Stimulated activated memory B cell treated with anti-CD40 and anti-IgM and Interleukin-4, amounts not matched to agents 10 μg/mL and 1 μg/mL and 100 μg/mL, for 72 hours (primary cell): ENCODE results near the gene KLF9.

Experiments
- ATAC-seq: fragments of 150-1000 bp; cut with Tn5 transposase; 2 replicates; pipeline ENCODE4 v1.10.0; 2021
- H3K27ac Mint-ChIP-seq: one replicate; pipeline ENCODE4 v1.8.0; 2022; ENCODE audit warnings: mild to moderate bottlenecking, mixed read lengths
- H3K27me3 Mint-ChIP-seq: one replicate; pipeline ENCODE4 v1.8.0; 2022; ENCODE audit warnings: mixed read lengths
- H3K36me3 Mint-ChIP-seq: one replicate; pipeline ENCODE4 v1.8.0; 2022; ENCODE audit warnings: mixed read lengths
- H3K4me1 Mint-ChIP-seq: one replicate; pipeline ENCODE4 v1.8.0; 2022; ENCODE audit warnings: mixed read lengths
- H3K4me3 Mint-ChIP-seq: one replicate; pipeline ENCODE4 v1.8.0; 2022; ENCODE audit warnings: mild to moderate bottlenecking, moderate library complexity, mixed read lengths
- H3K9me3 Mint-ChIP-seq: one replicate; pipeline ENCODE4 v1.8.0; 2022; ENCODE audit warnings: mixed read lengths

Gene KLF9

DNA sequence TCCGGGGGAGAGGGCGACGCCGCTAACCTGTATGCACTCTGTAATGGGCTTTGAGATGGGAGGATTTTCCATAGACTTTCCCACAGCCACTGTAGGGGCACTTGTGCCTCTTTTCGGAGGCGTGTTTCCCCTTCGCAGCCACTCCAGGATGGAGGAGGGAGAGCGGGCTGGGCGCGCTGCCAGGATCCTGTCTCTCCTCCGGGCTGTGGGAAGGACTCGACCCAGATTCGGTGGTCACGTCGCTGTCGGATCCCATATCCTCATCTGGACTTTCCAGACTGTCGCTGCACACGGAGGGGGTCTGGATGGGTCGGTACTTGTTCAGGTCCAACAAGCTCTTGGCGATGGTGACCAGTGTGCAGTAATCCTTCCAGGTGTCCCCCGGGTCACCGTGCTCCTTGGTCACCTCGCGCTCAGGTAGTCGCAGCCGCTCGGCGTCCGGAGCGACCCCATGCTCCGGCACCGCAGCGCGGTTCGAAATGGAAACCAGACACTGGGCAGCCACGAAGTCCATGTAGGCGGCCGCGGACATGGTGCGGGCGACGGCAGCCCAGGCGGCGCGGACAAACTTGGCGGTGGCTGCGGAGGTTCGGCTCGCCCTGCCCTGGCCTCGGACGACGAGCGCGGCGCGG, 1.5 kb downstream of the KLF9 start:
- H3K36me3 Mint-ChIP-seq: no peaks in the 10 kb centered on the region
- H3K4me3 Mint-ChIP-seq: peak overlapping the region; percentile 97
- peak overlapping the region; percentile 98 for H3K27ac Mint-ChIP-seq
- H3K4me1 Mint-ChIP-seq: peaks cover 31% of the 10 kb centered on the region
- H3K27me3 Mint-ChIP-seq: no peaks in the 10 kb centered on the region
- no peak for ATAC-seq
- H3K9me3 Mint-ChIP-seq: no peaks in the 10 kb centered on the region

DNA sequence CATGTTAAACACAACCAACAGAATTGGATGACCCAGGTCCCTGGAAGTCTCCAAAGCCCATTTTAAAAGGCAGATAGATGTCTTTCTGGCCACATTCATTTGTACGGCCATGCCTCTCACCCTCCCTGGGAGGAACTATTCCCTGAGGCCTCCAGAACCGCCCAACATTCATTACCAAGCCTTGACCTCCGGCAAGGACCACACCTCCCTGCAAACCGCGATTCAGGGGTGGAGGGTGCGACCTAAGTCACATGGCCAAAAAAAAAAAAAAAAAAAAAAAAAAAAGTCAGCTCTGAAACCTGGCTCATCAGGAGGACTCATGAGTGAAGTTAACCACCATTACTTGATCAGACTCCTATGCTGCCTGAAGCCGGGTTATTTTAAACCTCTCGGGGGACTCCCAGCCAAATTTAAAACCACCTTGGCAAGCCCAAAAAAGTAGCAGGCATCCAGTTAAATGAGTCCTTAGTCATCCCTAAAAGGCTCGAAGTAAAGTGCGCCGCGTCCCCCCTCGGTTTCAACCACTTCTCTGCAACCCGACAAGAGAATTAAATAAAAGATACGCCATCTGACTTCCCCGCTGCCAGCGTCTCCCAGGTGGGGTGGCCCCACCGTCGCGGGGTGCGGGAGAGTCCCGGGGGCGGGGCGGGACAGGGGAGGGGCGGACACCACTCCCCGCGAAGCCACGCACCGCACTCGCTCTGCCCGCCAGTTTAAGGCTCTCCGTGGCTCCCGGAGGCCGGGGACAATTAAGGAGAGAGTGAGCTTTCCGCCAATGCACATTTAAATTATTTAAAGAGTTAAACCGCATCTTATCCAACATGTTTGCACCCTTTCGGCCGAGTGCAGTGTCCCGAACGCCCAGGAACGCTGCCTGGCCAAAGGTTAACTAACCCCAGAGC, 2.3 kb downstream of the KLF9 start:
- Mint-ChIP-seq H3K9me3 (no peaks in the 10 kb centered on the region), H3K4me3 (peak overlapping the region; percentile 97), H3K4me1 (peaks cover 39% of the 10 kb centered on the region), H3K27ac (peak overlapping the region; percentile 98), H3K27me3 (no peaks in the 10 kb centered on the region), H3K36me3 (no peaks in the 10 kb centered on the region)
- ATAC-seq: peak; percentile 25

DNA sequence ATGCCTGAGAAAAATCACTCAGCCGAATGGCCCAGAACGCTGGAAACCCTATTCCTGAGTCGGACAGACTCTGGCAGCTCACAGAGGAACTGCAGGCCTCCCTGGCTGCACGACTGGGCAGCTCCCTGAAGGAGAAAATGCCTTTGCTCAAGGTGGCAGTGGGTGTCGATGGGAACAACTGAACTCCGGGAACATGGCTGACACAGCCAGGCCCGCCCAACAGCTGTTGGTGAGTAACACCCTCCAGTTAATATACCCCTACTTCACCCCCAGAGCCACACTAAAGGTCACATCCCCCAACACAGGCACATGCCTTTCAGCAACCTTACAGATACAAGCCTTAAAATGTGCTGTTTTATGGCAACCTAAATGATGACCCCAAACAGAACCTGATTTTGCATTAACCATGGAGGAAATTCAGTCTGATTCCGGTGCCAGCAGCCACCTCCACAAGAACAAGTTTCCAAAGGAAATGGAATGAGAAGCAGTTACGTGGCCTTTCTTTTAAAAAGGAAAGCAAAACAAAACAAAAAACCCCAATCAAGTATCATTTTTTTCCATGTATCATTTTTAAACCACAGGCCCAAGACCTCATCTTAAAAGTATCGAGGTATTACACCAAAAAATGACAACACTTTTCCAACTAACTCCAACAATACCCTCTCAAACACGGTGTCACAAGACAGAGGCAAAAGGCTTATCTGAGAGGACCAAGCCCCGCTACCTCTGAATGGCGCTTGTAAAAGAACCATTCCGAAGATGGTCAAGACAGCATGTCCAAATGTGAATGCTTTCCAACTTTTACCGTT, 3.1 kb downstream of the KLF9 start:
- Mint-ChIP-seq H3K4me1 (peaks cover 48% of the 10 kb centered on the region), H3K36me3 (no peaks in the 10 kb centered on the region), H3K27me3 (no peaks in the 10 kb centered on the region), H3K27ac (peak overlapping the region; percentile 98), H3K4me3 (peak overlapping the region; percentile 97), H3K9me3 (no peaks in the 10 kb centered on the region)
- no peak for ATAC-seq

DNA sequence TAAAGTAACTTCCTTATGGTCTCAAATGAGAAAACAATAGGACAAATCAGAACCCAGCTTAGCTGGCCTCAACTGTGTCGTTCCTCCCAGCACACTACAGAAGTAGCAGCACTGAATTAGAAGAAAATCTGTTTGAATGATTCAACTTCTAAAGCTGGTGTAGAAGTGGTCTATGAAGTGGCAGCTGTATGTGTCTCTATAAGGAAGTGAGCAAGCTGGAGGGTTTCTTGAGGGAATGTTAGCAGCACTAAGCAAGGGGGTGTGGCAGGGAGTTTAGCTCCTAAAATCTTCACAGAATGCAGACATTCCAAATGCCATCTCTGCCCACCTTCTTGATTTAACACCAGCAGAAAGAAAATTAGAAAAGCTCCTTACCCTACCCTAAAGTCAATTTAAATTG, 4.1 kb downstream of the KLF9 start:
- no peak for ATAC-seq
- H3K4me1 Mint-ChIP-seq: peaks cover 57% of the 10 kb centered on the region
- no peaks in the 10 kb centered on the region for H3K36me3 Mint-ChIP-seq
- no peaks in the 10 kb centered on the region for H3K27me3 Mint-ChIP-seq
- peak overlapping the region; percentile 97 for H3K4me3 Mint-ChIP-seq
- H3K27ac Mint-ChIP-seq: peak overlapping the region; percentile 98
- no peaks in the 10 kb centered on the region for H3K9me3 Mint-ChIP-seq

GRCh38 chr9:70409800-70410199, 4.7 kb downstream of the KLF9 start:
- peak overlapping the region; percentile 98 for H3K27ac Mint-ChIP-seq

DNA sequence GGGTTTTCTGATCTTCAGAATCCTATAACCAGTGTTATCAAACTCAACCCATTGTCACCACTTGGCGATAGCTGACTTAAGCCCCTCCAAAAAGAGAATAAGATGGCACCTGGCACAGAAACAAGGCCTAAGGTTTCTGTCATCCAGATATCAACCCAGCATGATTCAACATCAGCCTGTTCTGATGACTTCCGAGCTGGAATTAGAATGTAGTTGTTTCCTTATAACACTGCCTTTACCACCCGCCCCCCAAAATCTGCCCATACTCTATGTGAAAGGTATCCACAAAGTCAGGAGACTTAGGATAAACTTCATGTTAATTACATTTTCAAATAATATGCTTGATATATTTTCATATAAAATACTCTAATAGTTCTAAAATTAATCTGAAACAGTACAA, 5.2 kb downstream of the KLF9 start:
- ATAC-seq: no peak
- H3K4me1 Mint-ChIP-seq: peaks cover 56% of the 10 kb centered on the region
- H3K4me3 Mint-ChIP-seq: no peak overlapping the region
- H3K36me3 Mint-ChIP-seq: no peaks in the 10 kb centered on the region
- H3K9me3 Mint-ChIP-seq: no peaks in the 10 kb centered on the region
- no peak overlapping the region for H3K27ac Mint-ChIP-seq
- H3K27me3 Mint-ChIP-seq: no peaks in the 10 kb centered on the region

More at GRCh38 chr9:70409800-70410199, 4.7 kb downstream of the KLF9 start:
- Mint-ChIP-seq H3K36me3 (no peaks in the 10 kb centered on the region), H3K9me3 (no peaks in the 10 kb centered on the region), H3K4me1 (peaks cover 61% of the 10 kb centered on the region), H3K4me3 (no peak overlapping the region), H3K27me3 (no peaks in the 10 kb centered on the region)
- no peak for ATAC-seq

DNA sequence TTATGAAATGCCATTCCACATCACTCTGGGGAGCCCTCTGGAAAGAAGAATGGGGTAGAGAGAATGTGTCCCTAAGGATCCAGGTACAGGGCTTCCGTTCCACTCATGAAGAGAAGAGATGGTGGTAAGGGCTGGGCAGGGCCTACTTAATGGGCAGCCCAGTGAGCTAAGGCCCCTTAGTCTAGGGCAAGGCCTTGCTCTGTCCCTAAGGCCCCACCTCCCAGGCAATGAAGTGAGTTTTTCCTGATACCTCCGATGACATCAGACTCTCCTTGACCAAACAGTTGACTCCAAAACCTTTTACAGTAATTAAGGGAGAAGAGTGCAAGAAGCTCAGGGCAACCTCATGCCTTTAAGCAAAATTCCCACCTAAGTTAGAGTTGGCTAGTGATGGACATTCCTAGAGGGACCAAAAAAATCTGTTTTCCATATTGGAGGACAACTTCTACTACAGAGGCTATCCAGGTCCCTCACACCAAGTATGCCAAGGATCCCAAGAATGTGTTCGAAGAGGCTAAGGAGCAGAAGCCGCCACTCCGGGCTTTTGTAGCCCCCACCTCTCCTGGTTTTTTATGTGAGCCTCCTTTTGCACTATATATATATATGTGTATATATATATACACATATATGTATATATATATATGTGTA, 5.9 kb downstream of the KLF9 start:
- Mint-ChIP-seq H3K36me3 (no peaks in the 10 kb centered on the region), H3K9me3 (no peaks in the 10 kb centered on the region), H3K27ac (no peak overlapping the region), H3K4me3 (no peak overlapping the region), H3K27me3 (no peaks in the 10 kb centered on the region), H3K4me1 (peaks cover 53% of the 10 kb centered on the region)
- ATAC-seq: no peak

GRCh38 chr9:70407081-70407503, 7.4 kb downstream of the KLF9 start:
- H3K4me1 Mint-ChIP-seq: peaks cover 53% of the 10 kb centered on the region
- no peaks in the 10 kb centered on the region for H3K9me3 Mint-ChIP-seq
- H3K36me3 Mint-ChIP-seq: no peaks in the 10 kb centered on the region
- ATAC-seq: no peak
- no peak overlapping the region for H3K4me3 Mint-ChIP-seq
- peak overlapping the region; percentile 93 for H3K27ac Mint-ChIP-seq
- no peaks in the 10 kb centered on the region for H3K27me3 Mint-ChIP-seq

- H3K4me3 Mint-ChIP-seq: peak overlapping the region; percentile 84
- no peaks in the 10 kb centered on the region for H3K9me3 Mint-ChIP-seq
- H3K4me1 Mint-ChIP-seq: peaks cover 48% of the 10 kb centered on the region
- no peaks in the 10 kb centered on the region for H3K27me3 Mint-ChIP-seq
- no peaks in the 10 kb centered on the region for H3K36me3 Mint-ChIP-seq
- peak; percentile 93 for ATAC-seq
- H3K27ac Mint-ChIP-seq: peak overlapping the region; percentile 93
Measured at GRCh38 chr9:70406434-70406862, 8.0 kb downstream of the KLF9 start.

GRCh38 chr9:70405808-70406433, 8.5 kb downstream of the KLF9 start:
- H3K36me3 Mint-ChIP-seq: no peaks in the 10 kb centered on the region
- H3K4me1 Mint-ChIP-seq: peaks cover 43% of the 10 kb centered on the region
- peak overlapping the region; percentile 93 for H3K27ac Mint-ChIP-seq
- ATAC-seq: peak; percentile 66
- H3K9me3 Mint-ChIP-seq: no peaks in the 10 kb centered on the region
- H3K27me3 Mint-ChIP-seq: no peaks in the 10 kb centered on the region
- H3K4me3 Mint-ChIP-seq: peak overlapping the region; percentile 84

GRCh38 chr9:70404261-70404660, 10.2 kb downstream of the KLF9 start:
- peaks cover 48% of the 10 kb centered on the region for H3K4me1 Mint-ChIP-seq
- no peaks in the 10 kb centered on the region for H3K9me3 Mint-ChIP-seq
- peak overlapping the region; percentile 93 for H3K27ac Mint-ChIP-seq
- H3K36me3 Mint-ChIP-seq: no peaks in the 10 kb centered on the region
- no peaks in the 10 kb centered on the region for H3K27me3 Mint-ChIP-seq
- no peak overlapping the region for H3K4me3 Mint-ChIP-seq
- no peak for ATAC-seq

DNA sequence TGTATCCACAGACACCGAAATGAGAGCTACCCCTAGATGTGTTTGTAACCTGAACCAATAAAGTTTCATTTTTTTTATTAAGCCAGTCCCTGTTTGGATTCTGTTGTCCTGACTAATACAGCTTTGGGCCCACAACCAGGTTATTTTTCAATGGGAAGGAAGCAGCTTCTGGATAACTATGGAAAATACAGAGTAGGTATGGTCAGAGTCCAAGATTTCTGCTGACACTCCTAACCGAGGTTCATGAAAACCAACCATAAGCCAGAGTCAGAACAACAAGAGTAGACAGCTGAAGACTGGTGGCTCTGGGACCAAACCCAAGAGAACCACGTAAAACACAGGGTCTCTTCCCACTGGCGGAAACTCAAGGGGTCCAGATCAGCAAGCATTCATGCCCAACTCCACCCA, 10.8 kb downstream of the KLF9 start:
- no peak for ATAC-seq
- Mint-ChIP-seq H3K27ac (peak overlapping the region; percentile 93), H3K4me1 (peaks cover 55% of the 10 kb centered on the region)

GRCh38 chr9:70403166-70403565, 11.3 kb downstream of the KLF9 start:
- ATAC-seq: no peak
- Mint-ChIP-seq H3K4me3 (no peak overlapping the region), H3K9me3 (no peaks in the 10 kb centered on the region), H3K27ac (peak overlapping the region; percentile 93), H3K4me1 (peaks cover 59% of the 10 kb centered on the region), H3K27me3 (no peaks in the 10 kb centered on the region), H3K36me3 (no peaks in the 10 kb centered on the region)

More for the DNA sequence above, 10.8 kb downstream of the KLF9 start:
- H3K9me3 Mint-ChIP-seq: no peaks in the 10 kb centered on the region
- H3K4me3 Mint-ChIP-seq: no peak overlapping the region
- H3K27me3 Mint-ChIP-seq: no peaks in the 10 kb centered on the region
- no peaks in the 10 kb centered on the region for H3K36me3 Mint-ChIP-seq

- Mint-ChIP-seq H3K4me1 (peaks cover 60% of the 10 kb centered on the region), H3K27ac (no peak overlapping the region), H3K4me3 (no peak overlapping the region)
Measured at GRCh38 chr9:70402213-70402612, 12.2 kb downstream of the KLF9 start.

More at GRCh38 chr9:70402213-70402612, 12.2 kb downstream of the KLF9 start:
- Mint-ChIP-seq H3K9me3 (no peaks in the 10 kb centered on the region), H3K36me3 (no peaks in the 10 kb centered on the region), H3K27me3 (no peaks in the 10 kb centered on the region)
- no peak for ATAC-seq
